ENCODE measurements around the gene PHF21B.
"Not testable (repeated sequence)": the region's sequence is repeated elsewhere in the genome, so short reads cannot be mapped to it uniquely, and the experiment has no call there.

The PHF21B gene

DNA sequence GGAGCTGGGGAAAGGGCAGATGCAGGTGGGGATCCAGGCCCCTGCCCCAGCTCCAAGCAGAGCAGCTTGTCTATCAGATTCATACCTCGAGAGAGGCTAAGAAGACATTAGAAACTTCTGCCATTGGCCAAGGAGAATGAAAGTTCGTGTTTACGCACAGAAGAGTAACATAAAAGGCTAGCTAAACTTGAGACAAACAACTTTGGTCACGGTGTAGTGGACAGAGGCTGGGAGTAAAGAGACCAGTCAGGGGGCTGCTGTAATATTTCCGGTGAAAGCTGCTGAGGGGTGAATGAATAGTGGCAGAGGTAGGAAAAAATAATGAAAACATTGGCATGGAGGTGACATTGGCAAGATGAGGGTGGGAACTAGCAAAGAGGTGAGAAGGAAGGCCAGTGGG lies 22.9 kb downstream of the PHF21B start:
- no peak for DNase-seq

GRCh38 chr22:44985906-44986527 lies 23.8 kb downstream of the PHF21B start:
- DNase-seq, result no peak

DNA sequence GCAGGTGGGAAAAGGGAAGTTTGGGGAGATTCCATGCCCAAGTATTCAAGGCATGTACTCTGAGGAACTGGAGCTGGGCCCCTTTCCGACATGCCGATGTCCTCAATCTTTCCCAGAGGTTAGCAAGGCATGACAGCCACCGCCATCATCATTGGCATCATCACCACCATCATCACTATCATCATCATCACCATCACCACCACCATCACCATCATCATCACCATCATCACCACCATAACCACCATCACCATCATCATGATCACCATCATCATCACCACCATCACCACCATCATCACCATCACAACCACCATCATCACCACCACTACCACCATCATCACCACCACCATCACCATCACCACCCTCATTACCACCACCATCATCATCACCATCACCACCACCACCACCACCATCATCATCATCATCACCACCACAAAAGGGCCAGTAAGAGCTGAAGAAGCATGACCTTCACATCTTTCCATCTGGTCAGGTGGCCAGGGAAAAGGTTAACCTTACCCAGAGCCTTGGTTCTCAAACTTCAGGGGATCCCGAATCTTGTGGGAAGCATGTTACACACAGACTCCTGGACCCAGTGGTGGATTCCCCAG lies 25.8 kb downstream of the PHF21B start:
- no peak for DNase-seq

DNA sequence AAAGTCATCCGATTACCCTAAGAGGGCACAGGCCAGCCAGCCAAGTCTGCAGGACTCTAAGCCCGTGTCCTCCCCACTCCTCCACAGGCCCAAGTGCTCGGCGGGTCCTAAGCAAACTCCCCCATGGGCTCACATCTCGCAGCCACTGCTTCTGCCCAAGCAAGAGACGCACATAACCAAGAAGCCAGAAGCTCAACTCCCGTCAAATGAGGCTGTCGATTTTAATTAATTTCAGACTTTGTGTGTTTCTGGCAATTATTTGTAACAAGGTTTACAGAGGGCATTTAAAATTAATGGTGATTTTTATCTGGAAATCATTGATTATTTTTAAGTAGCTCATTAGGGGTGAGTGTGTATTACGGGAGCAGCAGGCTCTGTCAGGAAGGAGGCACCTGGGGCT lies 27.4 kb downstream of the PHF21B start:
- no peak for DNase-seq

GRCh38 chr22:44981857-44982256 lies 27.9 kb downstream of the PHF21B start:
- DNase-seq, result no peak

GRCh38 chr22:44979154-44979553 lies 30.7 kb downstream of the PHF21B start:
- no peak for DNase-seq

DNA sequence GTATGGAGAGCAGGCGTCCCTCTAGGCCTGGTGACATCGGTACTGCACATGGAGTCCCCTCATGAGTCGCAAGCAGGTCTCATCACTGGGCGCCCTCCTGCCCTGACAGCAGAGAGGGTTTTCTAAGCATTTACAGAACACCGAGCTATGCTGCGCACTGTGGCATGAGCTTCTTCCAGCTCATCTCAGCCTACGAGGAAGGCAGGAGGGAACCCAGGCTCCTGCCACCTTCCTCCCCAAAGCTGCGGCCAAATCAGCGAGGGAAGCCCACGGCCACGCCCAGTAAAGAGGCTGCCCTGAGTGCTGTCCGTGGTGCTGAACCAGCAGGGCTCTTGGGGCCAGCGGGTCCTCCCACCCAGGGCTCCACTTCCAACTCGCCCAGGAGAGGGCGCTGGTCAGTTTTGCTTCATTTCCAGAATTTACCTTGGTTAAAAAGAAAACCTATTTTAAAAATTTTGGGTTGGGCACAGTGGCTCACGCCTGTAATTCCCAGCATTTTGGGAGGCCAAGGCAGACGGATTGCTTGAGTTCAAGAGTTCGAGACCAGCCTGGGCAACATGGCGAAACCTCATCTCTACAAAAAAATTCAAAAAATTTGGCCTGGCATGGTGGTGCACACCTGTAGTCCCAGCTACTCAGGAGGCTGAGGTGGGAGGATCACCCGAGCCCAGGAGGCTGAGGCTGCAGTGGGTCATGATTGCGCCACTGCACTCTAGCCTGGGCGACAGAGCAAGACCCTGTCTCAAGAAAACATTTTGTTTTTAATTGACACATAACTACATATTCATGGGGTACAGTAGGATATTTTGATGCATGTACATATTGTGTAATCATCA lies 34.2 kb downstream of the PHF21B start:
- peak; percentile 95 for DNase-seq

GRCh38 chr22:44974454-44974853 lies 35.4 kb downstream of the PHF21B start:
- no peak for DNase-seq

GRCh38 chr22:44973829-44974228 lies 36.0 kb downstream of the PHF21B start:
- DNase-seq, result no peak

GRCh38 chr22:44972363-44973083 lies 37.3 kb downstream of the PHF21B start:
- peak; percentile 3 for DNase-seq

DNA sequence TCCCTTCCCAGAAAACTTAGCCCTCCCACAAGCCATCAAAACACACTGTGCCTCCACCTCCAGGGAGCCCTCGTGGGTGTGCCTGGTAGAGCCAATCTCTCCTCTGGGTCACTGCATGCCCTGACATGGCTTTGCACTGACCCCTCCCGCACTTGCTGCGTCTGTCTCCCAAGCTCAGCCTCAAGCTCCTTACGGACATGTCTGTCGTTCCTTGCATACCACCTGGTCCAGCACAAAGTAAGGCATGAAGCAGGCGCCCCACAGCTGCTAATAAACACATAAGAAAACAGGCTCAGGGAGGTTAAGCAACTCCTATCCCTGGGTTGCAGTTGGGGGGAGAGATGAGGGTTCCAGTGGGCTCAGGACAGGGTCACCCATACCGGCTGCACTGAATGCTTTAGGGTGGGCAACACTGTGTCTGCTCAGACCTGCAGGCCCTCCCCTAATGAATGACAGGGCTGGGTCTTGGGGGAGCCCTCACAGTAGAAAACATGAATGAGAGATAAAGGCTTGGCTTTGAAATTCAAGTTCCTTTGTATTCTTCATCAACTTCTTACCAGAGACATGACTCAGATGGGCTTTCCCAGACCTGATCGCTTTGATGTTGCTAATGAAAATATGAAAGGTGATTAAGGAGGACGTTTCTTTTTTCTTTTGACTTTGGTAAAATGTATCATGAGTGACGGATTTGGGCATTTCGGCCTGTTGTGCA lies 38.0 kb downstream of the PHF21B start:
- no peak for DNase-seq

DNA sequence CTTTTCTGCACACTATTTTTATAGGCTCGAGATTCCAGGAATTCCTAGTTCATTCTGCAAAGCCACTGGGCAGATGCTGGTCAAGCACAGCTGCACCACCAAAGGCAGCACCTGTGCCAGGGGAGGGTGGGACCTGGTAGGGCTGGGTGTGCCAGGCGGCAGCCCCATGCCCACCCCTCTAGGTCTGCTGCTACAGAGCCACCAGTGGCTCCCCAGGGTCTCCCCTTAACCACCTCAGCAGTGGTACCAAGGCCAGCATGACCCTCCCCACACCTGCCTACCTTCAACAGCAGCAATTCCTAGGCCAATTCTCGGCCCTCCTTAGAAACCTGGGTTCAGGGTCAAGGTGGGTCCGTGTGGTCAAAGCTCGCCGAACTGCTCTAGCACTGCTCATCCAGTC lies 39.5 kb downstream of the PHF21B start:
- no peak for DNase-seq

- no peak for DNase-seq
Measured at GRCh38 chr22:44969817-44970216, 40.0 kb downstream of the PHF21B start.

- DNase-seq, result peak; percentile 17
Measured at GRCh38 chr22:44968736-44969135, 41.1 kb downstream of the PHF21B start.

- DNase-seq, result no peak
Measured at GRCh38 chr22:44965171-44965570, 44.6 kb downstream of the PHF21B start.

- DNase-seq, result no peak
Measured at GRCh38 chr22:44964722-44965078, 45.1 kb downstream of the PHF21B start.

DNA sequence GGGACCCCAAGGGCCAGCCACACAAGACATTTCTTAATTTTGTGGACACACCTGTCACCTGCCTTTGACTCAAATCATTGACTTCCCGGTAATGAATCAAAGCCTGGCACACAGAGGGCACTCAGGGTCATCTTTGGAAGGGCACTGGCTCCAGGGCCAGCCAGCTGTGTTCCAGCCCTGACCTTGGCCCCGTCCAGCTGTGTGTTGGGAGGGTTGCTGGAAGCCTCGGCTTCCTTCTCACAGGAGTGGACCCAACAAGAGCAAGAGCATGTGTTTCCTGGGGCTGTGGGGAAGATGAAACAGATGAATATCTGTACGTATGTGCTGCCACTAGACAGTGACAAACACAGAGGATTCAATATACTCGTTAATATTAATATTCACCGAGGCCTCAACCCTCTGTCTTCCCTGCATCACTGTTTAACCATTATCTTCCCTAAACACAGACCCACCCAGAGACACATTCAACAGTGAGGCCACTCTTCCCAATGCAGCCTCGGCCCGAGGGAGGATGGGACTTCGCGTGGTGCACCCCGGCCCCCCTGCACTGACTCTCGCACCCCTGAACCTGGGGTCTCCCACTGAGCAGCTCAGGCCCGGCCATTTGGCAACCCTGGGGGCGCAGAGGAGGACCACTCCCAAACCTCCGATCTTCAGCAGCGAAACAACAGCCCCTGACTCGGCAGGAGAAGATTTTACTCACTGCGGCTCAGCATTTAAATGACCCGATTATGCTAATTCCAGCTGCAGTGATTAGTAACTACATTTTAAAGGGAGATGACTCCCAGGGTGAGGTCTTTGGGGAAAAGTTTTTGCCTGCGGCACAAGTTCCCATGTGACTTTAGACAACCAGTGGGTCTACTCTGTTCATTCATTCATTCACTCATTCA lies 45.7 kb downstream of the PHF21B start:
- no peak for DNase-seq

DNA sequence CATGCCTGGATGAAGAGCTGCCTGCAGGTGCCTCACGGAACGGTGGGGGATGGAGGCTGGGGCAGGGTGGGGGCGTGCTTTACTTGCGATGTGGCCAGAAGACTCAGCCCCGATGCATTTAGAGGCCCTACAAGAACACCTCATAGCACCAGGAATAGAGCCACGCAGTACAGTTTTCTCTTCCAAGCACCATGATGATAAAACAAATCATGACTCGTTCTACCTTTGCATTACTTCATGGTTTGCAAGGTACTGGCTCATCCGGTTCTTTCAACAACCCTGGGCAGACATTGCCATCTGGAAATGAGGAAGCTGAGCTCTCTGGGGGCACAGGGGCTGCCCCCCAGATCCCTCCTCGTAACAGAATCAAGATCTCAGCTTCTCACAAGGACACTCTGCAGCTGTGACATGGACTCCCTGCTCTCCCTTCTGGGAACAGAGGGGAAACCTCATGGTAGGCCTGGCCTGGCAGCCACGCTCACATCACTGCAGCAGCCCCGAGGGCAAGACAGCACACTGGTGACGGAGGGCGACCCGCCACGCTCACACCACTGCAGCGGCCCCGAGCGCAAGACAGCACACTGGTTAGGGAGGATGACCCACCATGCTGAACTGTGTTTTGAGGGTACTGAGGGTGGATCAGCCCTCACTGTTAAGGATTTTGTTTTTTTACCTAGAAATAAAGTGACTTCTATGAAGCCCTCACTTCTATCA lies 46.9 kb downstream of the PHF21B start:
- DNase-seq, result no peak

DNA sequence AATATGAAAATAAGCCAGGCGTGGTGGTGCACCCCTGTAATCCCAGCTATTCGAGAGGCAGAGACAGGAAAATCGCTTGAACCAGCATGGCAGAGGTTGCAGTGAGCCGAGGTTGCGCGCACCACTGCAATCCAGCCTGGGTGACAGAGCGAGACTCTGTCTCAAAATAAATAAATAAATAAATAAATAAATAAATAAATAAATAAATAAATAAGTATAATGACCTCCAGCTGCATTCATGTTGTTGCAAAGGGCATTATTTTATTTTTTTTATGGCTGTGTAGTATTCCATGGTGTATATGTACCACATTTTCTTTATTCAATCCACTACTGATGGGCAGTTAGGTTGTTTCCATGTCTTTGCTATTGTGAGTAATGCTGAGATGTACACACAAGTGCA lies 48.1 kb downstream of the PHF21B start:
- DNase-seq, result not testable (repeated sequence)

DNA sequence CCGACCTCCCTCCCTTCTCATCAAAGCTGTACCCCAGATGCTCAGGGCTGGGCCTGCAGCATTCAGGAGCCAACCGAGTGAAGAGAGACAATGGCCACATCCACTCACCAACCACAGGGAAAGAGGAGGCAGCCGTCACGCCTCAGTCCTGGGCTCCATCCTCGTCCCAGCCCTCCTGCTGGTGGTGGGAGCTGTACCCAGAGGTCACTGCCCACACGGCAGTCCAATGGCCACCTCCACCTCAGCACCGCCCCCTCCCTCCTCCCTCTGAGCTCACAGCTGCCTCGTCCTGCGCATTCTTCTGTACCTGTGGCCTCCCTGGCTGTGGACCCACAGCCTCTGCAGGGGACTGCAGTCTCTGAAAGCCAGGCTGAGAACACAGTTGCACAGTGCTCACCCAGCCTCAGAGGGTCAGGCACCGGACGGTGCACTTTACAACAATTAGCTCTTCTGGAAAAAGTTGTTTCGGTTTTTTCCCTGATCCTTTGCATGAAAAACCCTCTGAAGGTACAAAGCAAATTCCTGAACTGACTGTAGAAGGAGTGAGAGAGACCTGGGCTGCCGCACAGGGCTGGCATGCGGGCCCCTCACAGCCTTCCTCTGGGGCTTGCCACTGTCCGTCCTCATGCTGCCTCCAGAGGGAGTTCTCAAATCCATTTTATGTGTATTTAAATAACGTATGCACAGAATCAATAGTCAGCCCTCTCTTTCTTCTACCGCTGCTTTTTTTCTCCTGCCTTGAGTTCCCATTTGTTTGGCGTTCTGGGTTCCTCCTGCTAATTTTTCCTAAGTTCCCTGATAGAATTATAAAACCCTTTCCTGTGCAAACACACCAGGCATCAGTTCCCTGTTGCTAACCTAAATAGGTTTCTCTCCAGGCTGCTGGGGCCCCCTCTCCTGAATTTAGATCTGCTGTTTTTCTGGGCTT lies 52.7 kb downstream of the PHF21B start:
- peak; percentile 14 for DNase-seq
